Chondrocyte (in vitro differentiated cells): ENCODE data around the gene SLC22A23. TPM values are rescaled to one million over a fixed set of nuclear protein-coding genes. Genes with fewer than 3 reads are reported as not detected.

ENCODE experiments used
- DNase-seq: peaks from one replicate; pipeline ENCODE4 v3.0.0; 2021; ENCODE audit warnings: mixed read lengths, low spot score
- H3K27ac Mint-ChIP-seq: one replicate; pipeline ENCODE4 v1.8.0; 2021; ENCODE audit warnings: mild to moderate bottlenecking, moderate library complexity, mixed read lengths; ENCODE audit not compliant: unreplicated experiment
- H3K27me3 Mint-ChIP-seq: 2 replicates; pipeline ENCODE4 v1.8.0; 2021; ENCODE audit warnings: low read depth, mixed read lengths
- H3K36me3 Mint-ChIP-seq: 2 replicates; pipeline ENCODE4 v1.8.0; 2021; ENCODE audit warnings: low read depth, mixed read lengths
- H3K4me1 Mint-ChIP-seq: 2 replicates; pipeline ENCODE4 v1.8.0; 2021; ENCODE audit warnings: low read depth, mild to moderate bottlenecking, mixed read lengths
- H3K4me3 Mint-ChIP-seq: one replicate; pipeline ENCODE4 v1.8.0; 2021; ENCODE audit warnings: mild to moderate bottlenecking, moderate library complexity, mixed read lengths; ENCODE audit not compliant: unreplicated experiment
- H3K9me3 Mint-ChIP-seq: 2 replicates; pipeline ENCODE4 v1.8.0; 2021; ENCODE audit warnings: low read depth, mixed read lengths
- CTCF ChIP-seq: fragments of 200-600 bp; sonication (generic); IDR thresholded peaks from 2 replicates; pipeline ENCODE4 v1.5.0; 2021; ENCODE audit warnings: antibody characterized with exemption, mild to moderate bottlenecking, moderate library complexity
- total RNA-seq: library from RNA; stranded (reverse); gene quantifications from 3 replicates; pipeline ENCODE4 v1.2.1, GENCODE V29; 2021

Gene SLC22A23
- total RNA-seq, 1 donor from 2014 or later = 36.4 TPM

- no peaks in the 10 kb centered on the region for H3K27me3 Mint-ChIP-seq
- H3K9me3 Mint-ChIP-seq = no peaks in the 10 kb centered on the region
- DNase-seq = no peak
- no peaks in the 10 kb centered on the region for H3K36me3 Mint-ChIP-seq
- no peak overlapping the region for H3K27ac Mint-ChIP-seq
- peaks cover 18% of the 10 kb centered on the region for H3K4me1 Mint-ChIP-seq
- TF ChIP-seq CTCF = no peak
- H3K4me3 Mint-ChIP-seq = no peak overlapping the region
Measured at GRCh38 chr6:3455147-3455568, 1.7 kb downstream of the SLC22A23 start.

GRCh38 chr6:3454273-3455010, 2.4 kb downstream of the SLC22A23 start:
- Mint-ChIP-seq H3K27me3 (no peaks in the 10 kb centered on the region), H3K36me3 (no peaks in the 10 kb centered on the region), H3K9me3 (no peaks in the 10 kb centered on the region), H3K27ac (no peak overlapping the region), H3K4me3 (no peak overlapping the region), H3K4me1 (peaks cover 18% of the 10 kb centered on the region)
- no peak for TF ChIP-seq CTCF
- DNase-seq = no peak

GRCh38 chr6:3453413-3454272, 3.2 kb downstream of the SLC22A23 start:
- H3K27ac Mint-ChIP-seq = no peak overlapping the region
- DNase-seq = no peak
- no peak overlapping the region for H3K4me3 Mint-ChIP-seq
- no peaks in the 10 kb centered on the region for H3K9me3 Mint-ChIP-seq
- peaks cover 18% of the 10 kb centered on the region for H3K4me1 Mint-ChIP-seq
- H3K36me3 Mint-ChIP-seq = no peaks in the 10 kb centered on the region
- no peaks in the 10 kb centered on the region for H3K27me3 Mint-ChIP-seq
- TF ChIP-seq CTCF = no peak

GRCh38 chr6:3451498-3451897, 5.4 kb downstream of the SLC22A23 start:
- H3K4me1 Mint-ChIP-seq = peaks cover 12% of the 10 kb centered on the region
- no peaks in the 10 kb centered on the region for H3K36me3 Mint-ChIP-seq
- H3K4me3 Mint-ChIP-seq = no peak overlapping the region
- H3K27ac Mint-ChIP-seq = no peak overlapping the region
- H3K9me3 Mint-ChIP-seq = no peaks in the 10 kb centered on the region
- DNase-seq = no peak
- TF ChIP-seq CTCF = no peak
- no peaks in the 10 kb centered on the region for H3K27me3 Mint-ChIP-seq

GRCh38 chr6:3450888-3451287, 6.0 kb downstream of the SLC22A23 start:
- Mint-ChIP-seq H3K9me3 (no peaks in the 10 kb centered on the region), H3K27me3 (no peaks in the 10 kb centered on the region), H3K4me3 (no peak overlapping the region), H3K36me3 (no peaks in the 10 kb centered on the region), H3K27ac (no peak overlapping the region), H3K4me1 (peaks cover 12% of the 10 kb centered on the region)
- no peak for TF ChIP-seq CTCF
- DNase-seq = no peak
